Activated naive CD8-positive, alpha-beta T cell (primary cell): ENCODE measurements around the gene SLC25A26.
"Not testable (repeated sequence)": the region's sequence is repeated elsewhere in the genome, so short reads cannot be mapped to it uniquely, and the experiment has no call there.

Experiments used
- H3K27ac Mint-ChIP-seq: one replicate; pipeline ENCODE4 v1.8.0; 2021; ENCODE audit warnings: mixed read lengths
- H3K27me3 Mint-ChIP-seq: one replicate; pipeline ENCODE4 v1.8.0; 2021; ENCODE audit warnings: mixed read lengths
- H3K36me3 Mint-ChIP-seq: one replicate; pipeline ENCODE4 v1.8.0; 2021; ENCODE audit warnings: mixed read lengths
- H3K4me1 Mint-ChIP-seq: one replicate; pipeline ENCODE4 v1.8.0; 2021; ENCODE audit warnings: low read depth, mixed read lengths
- H3K4me3 Mint-ChIP-seq: one replicate; pipeline ENCODE4 v1.8.0; 2021; ENCODE audit warnings: mild to moderate bottlenecking, mixed read lengths
- H3K9me3 Mint-ChIP-seq: one replicate; pipeline ENCODE4 v1.8.0; 2021; ENCODE audit warnings: low read depth, mixed read lengths

The SLC25A26 gene

DNA sequence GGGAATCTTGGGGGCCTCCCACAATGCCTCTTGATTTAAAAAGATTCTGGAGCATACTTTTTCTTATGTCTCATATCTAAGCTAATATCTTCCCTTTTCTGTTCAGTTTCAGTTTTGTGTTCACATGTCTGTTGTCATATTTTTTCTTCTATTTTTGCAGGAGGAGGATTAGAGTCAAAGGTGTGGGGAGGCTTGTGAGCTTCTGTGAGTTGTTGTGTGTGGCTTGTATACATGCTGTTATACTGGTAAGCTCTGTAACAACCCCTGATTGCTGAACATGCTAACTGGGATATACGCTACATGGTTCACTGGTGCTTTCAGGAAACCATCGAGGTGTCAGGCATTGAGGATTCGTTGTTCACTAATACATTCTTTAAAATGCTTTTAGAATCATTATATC, 83.5 kb downstream of the SLC25A26 start:
- Mint-ChIP-seq H3K9me3 (peaks cover 4% of the 10 kb centered on the region), H3K27ac (peak overlapping the region; percentile 96), H3K4me1 (peaks cover 55% of the 10 kb centered on the region), H3K36me3 (peaks cover 22% of the 10 kb centered on the region), H3K27me3 (no peaks in the 10 kb centered on the region), H3K4me3 (peak overlapping the region; percentile 3)

DNA sequence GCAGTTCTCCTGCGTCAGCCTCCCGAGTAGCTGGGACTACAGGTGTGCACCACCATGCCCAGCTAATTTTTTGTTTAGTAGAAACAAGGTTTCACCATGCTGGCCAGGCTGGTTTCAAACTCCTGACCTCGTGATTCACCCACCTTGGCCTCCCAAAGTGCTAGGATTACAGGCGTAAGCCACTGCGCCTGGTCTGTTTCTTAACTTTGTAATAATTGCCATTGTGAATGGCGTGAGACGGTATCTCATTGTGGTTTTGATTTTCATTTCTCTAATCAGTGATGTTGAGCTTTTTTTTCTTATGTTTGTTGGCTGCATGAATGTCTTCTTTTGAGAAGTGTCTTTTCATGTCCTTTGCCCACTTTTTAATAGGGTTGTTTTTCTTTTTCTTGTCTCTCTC, 85.3 kb downstream of the SLC25A26 start:
- not testable (repeated sequence) for H3K9me3 Mint-ChIP-seq, H3K27me3 Mint-ChIP-seq, H3K4me3 Mint-ChIP-seq
- Mint-ChIP-seq H3K27ac (peak overlapping the region; percentile 18), H3K36me3 (peaks cover 20% of the 10 kb centered on the region), H3K4me1 (peaks cover 44% of the 10 kb centered on the region)

- Mint-ChIP-seq H3K4me1 (peaks cover 35% of the 10 kb centered on the region), H3K36me3 (peaks cover 19% of the 10 kb centered on the region)
- not testable (repeated sequence) for H3K9me3 Mint-ChIP-seq, H3K27ac Mint-ChIP-seq, H3K27me3 Mint-ChIP-seq, H3K4me3 Mint-ChIP-seq
Observed at GRCh38 chr3:66306991-66307390, 86.2 kb downstream of the SLC25A26 start.

DNA sequence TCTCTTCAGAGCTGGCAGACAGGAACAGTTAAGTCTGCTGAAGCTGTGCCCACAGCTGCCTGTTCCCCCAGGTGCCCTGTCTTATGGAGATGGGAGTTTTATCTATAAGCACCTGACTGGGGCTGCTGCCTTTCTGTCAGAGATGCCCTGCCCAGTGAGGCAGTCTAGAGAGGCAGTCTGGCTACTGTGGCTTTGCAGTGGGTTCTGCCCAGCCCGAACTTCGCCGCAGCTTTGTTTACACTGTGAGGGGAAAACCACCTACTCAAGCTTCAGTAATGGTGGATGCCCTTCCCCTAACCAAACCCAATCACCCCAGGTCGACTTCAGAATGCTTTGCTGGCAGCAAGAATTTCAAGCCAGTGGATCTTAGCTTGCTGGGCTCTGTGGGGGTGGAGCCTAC, 91.2 kb downstream of the SLC25A26 start:
- Mint-ChIP-seq H3K27me3 (no peaks in the 10 kb centered on the region), H3K36me3 (peaks cover 33% of the 10 kb centered on the region), H3K27ac (no peak overlapping the region), H3K4me3 (no peak overlapping the region), H3K9me3 (peaks cover 19% of the 10 kb centered on the region), H3K4me1 (peaks cover 28% of the 10 kb centered on the region)

DNA sequence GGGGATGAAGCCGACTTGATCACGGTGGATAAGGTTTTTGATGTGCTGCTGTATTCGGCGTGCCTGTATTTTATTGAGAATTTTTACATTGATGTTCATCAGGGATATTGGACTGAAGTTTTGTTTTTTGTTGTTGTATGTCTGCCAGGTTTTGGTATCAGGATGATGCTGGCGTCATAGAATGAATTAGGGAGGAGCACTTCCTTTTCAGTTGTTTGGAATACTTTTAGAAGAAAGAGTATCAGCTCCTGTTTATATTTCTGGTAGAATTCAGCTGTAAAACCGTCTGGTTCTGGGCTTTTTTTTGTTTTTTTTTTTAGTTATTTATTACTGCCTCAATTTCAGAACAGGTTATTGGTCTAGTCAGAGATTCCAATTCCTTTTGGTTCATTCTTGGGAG, 93.7 kb downstream of the SLC25A26 start:
- no peaks in the 10 kb centered on the region for H3K27me3 Mint-ChIP-seq
- peaks cover 33% of the 10 kb centered on the region for H3K36me3 Mint-ChIP-seq
- H3K4me3 Mint-ChIP-seq: no peak overlapping the region
- H3K27ac Mint-ChIP-seq: no peak overlapping the region
- peaks cover 16% of the 10 kb centered on the region for H3K9me3 Mint-ChIP-seq
- H3K4me1 Mint-ChIP-seq: peaks cover 30% of the 10 kb centered on the region

- H3K27ac Mint-ChIP-seq: no peak overlapping the region
- peaks cover 16% of the 10 kb centered on the region for H3K9me3 Mint-ChIP-seq
- no peaks in the 10 kb centered on the region for H3K27me3 Mint-ChIP-seq
- H3K36me3 Mint-ChIP-seq: peaks cover 42% of the 10 kb centered on the region
- no peak overlapping the region for H3K4me3 Mint-ChIP-seq
- H3K4me1 Mint-ChIP-seq: peaks cover 32% of the 10 kb centered on the region
Observed at GRCh38 chr3:66317750-66318376, 97.1 kb downstream of the SLC25A26 start.

DNA sequence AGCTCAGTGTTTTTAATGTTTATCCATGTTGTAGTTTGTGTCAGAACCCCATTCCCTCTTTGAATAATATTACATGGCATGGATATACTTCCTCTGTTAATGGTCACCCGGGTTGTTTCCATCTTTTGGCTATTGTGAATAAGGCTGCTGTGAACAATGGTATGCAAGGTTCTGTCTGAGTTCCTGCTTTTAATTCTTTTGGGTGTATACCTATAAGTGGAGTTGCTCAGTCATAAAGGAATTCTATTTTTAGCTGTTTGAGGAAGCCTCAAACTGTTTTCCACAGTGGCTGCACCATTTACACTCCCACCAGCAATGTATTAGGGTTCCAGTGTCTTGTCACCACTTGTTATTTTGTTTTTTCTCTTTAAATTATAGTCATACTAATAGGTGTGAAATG, 99.6 kb downstream of the SLC25A26 start:
- Mint-ChIP-seq H3K9me3 (peaks cover 11% of the 10 kb centered on the region), H3K27ac (no peak overlapping the region), H3K36me3 (peaks cover 24% of the 10 kb centered on the region), H3K27me3 (no peaks in the 10 kb centered on the region), H3K4me1 (peaks cover 17% of the 10 kb centered on the region), H3K4me3 (no peak overlapping the region)

DNA sequence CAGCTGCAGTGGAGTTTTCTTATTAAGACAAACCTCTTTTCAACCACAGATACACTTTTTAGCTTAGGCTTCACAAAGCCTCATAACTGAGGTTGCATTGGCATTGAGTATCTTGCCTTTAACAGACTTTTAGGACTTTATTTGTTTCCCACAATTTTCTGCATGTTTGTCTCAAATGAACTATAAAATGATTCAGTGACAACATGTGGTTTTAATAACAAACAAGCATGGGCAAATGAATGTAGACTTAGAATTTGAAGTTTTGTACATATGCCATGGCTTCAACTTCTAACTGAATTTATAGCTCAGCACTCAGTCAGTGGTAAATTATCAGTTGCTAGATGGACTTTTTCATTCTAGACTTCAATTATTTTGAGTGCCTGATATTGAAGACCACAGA, 101.6 kb downstream of the SLC25A26 start:
- Mint-ChIP-seq H3K36me3 (peaks cover 12% of the 10 kb centered on the region), H3K27ac (no peak overlapping the region), H3K4me1 (peaks cover 16% of the 10 kb centered on the region), H3K4me3 (no peak overlapping the region), H3K9me3 (no peaks in the 10 kb centered on the region), H3K27me3 (no peaks in the 10 kb centered on the region)

DNA sequence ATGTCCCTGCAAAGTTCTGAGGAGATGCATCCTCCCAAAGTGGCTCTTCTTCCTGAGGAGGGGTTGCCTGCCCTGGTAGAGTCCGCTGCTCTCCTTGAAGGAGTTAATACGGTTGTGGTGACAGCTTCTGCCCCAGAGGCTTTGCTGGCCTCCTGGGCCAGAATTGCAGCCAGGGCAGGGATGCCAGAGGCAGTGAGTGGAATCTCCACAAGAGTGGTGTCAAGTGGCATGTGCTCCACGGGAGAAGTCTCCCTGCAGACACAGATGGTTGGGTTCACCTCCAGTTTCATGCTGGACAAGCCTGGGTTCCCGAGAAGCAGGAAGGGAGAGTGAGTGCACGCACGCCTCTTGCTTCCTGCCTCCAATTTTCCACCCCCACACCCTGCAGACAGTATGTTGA, 105.5 kb downstream of the SLC25A26 start:
- Mint-ChIP-seq H3K4me3 (no peak overlapping the region), H3K9me3 (no peaks in the 10 kb centered on the region), H3K27ac (no peak overlapping the region), H3K4me1 (peaks cover 11% of the 10 kb centered on the region), H3K36me3 (peaks cover 4% of the 10 kb centered on the region), H3K27me3 (no peaks in the 10 kb centered on the region)

- Mint-ChIP-seq H3K36me3 (peaks cover 18% of the 10 kb centered on the region), H3K4me1 (peaks cover 34% of the 10 kb centered on the region), H3K9me3 (peaks cover 5% of the 10 kb centered on the region), H3K27ac (no peak overlapping the region), H3K27me3 (no peaks in the 10 kb centered on the region), H3K4me3 (no peak overlapping the region)
Observed at GRCh38 chr3:66335671-66336070, 114.9 kb downstream of the SLC25A26 start.

GRCh38 chr3:66336333-66336766, 115.5 kb downstream of the SLC25A26 start:
- Mint-ChIP-seq H3K4me1 (peaks cover 34% of the 10 kb centered on the region), H3K27me3 (no peaks in the 10 kb centered on the region), H3K9me3 (peaks cover 5% of the 10 kb centered on the region), H3K27ac (no peak overlapping the region), H3K4me3 (no peak overlapping the region), H3K36me3 (peaks cover 22% of the 10 kb centered on the region)

DNA sequence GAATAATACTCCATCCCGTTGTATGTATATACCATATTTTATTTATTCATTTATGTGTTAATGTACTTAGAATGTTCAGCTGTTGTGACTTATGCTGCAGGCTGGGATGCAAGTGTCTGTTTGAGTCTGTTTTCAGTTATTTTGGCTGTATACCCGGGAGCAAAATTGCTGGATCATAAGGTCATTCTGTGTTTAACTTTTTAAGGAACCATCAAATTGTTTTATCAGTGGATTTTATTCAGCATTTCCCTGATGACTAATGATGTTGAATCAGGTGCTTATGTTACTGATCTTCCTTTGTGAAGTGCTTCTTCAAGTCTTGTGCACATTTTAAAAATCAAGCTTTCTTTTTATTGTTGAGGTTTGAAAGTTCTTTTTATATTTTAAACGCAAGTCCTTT, 118.1 kb downstream of the SLC25A26 start:
- H3K27ac Mint-ChIP-seq: no peak overlapping the region
- no peaks in the 10 kb centered on the region for H3K27me3 Mint-ChIP-seq
- H3K4me1 Mint-ChIP-seq: peaks cover 27% of the 10 kb centered on the region
- H3K9me3 Mint-ChIP-seq: peaks cover 5% of the 10 kb centered on the region
- H3K36me3 Mint-ChIP-seq: peaks cover 17% of the 10 kb centered on the region
- no peak overlapping the region for H3K4me3 Mint-ChIP-seq

DNA sequence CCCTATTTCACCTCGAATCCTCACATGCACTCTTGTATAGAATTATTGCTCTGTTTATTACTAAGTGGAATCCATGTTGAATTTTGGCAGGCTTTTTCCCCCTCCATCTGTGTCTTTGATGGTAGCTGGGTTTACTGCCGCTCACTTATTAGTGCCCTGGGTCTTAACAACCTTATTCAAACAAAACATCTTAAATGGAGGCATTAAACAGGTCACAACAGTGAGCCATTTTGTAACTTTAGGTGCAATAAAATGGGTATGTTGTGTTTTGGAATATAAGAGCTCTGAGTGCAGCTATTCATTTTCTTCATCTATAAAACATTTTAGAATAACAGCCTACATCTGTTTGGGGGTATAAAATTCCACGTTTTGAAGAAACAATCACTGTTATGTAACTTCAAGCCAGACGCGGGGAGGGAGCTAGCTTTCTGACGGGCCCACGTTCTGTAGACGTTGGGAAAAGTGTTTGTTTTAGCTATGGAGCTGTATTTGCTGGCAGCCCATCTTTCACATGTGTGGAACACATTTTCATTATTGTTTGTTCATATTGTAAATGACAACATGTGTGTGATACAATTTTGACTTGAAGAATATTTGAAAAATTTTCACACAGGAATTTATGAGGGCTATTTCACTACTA, 122.0 kb downstream of the SLC25A26 start:
- H3K36me3 Mint-ChIP-seq: peaks cover 24% of the 10 kb centered on the region
- H3K27ac Mint-ChIP-seq: no peak overlapping the region
- peaks cover 5% of the 10 kb centered on the region for H3K9me3 Mint-ChIP-seq
- no peak overlapping the region for H3K4me3 Mint-ChIP-seq
- peaks cover 14% of the 10 kb centered on the region for H3K4me1 Mint-ChIP-seq
- H3K27me3 Mint-ChIP-seq: no peaks in the 10 kb centered on the region

GRCh38 chr3:66344391-66344811, 123.6 kb downstream of the SLC25A26 start:
- H3K4me1 Mint-ChIP-seq: peaks cover 3% of the 10 kb centered on the region
- H3K9me3 Mint-ChIP-seq: no peaks in the 10 kb centered on the region
- no peaks in the 10 kb centered on the region for H3K27me3 Mint-ChIP-seq
- no peak overlapping the region for H3K27ac Mint-ChIP-seq
- H3K36me3 Mint-ChIP-seq: peaks cover 22% of the 10 kb centered on the region
- no peak overlapping the region for H3K4me3 Mint-ChIP-seq

GRCh38 chr3:66344848-66345578, 124.2 kb downstream of the SLC25A26 start:
- peaks cover 22% of the 10 kb centered on the region for H3K36me3 Mint-ChIP-seq
- H3K4me1 Mint-ChIP-seq: peaks cover 3% of the 10 kb centered on the region
- H3K27ac Mint-ChIP-seq: no peak overlapping the region
- H3K9me3 Mint-ChIP-seq: no peaks in the 10 kb centered on the region
- H3K27me3 Mint-ChIP-seq: no peaks in the 10 kb centered on the region
- no peak overlapping the region for H3K4me3 Mint-ChIP-seq
